Adrenal gland (tissue), 5 donors: ENCODE results near the gene KRTAP19-8.

Source experiments
- POLR2A ChIP-seq, 2 donors: fragments of 450-650 bp; IDR thresholded peaks; one replicate each; pipeline ENCODE4 v1.6.1; 2017; ENCODE audit warnings: antibody characterized with exemption in 2 of 2, mild to moderate bottlenecking in 2 of 2, moderate library complexity in 1 of 2
- TF ChIP-seq, protein P1 (sequence below), 6 experiments: fragments of 450-650 bp in 4 of 6; fragments of 200-600 bp in 2 of 6; sonication (generic) in 1 of 6; IDR thresholded peaks; 1 replicate in 5 of 6; 2 replicates in 1 of 6; pipeline versions ENCODE4 v1.5.1 to v1.8.0; 2016 to 2021; ENCODE audit warnings: antibody characterized with exemption in 6 of 6, mild to moderate bottlenecking in 2 of 6, moderate library complexity in 1 of 6
- donor health status: DM: no; HTN: no; CAD: no.

DNA sequence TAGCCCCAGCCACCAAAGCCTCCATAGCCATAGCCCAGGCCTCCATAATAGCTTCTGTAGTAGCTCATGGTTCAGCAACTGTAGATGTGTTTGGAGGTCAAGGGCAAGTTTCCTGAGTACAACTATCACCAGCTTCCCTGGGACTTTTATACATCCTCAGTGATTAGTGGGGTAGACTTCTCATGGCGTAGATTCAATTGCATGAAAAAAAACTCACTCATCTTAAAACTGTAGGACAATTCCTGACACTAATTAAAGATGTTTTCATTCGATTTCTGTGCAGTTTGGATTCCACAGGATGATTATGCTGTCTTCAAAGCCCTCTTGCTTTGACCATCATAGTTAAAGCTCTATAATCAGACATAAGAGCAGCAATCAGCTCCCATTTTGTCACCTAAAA lies at the start of gene KRTAP19-8:
- TF ChIP-seq, protein P1, sequence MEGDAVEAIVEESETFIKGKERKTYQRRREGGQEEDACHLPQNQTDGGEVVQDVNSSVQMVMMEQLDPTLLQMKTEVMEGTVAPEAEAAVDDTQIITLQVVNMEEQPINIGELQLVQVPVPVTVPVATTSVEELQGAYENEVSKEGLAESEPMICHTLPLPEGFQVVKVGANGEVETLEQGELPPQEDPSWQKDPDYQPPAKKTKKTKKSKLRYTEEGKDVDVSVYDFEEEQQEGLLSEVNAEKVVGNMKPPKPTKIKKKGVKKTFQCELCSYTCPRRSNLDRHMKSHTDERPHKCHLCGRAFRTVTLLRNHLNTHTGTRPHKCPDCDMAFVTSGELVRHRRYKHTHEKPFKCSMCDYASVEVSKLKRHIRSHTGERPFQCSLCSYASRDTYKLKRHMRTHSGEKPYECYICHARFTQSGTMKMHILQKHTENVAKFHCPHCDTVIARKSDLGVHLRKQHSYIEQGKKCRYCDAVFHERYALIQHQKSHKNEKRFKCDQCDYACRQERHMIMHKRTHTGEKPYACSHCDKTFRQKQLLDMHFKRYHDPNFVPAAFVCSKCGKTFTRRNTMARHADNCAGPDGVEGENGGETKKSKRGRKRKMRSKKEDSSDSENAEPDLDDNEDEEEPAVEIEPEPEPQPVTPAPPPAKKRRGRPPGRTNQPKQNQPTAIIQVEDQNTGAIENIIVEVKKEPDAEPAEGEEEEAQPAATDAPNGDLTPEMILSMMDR (IDR thresholded peaks at IDR 0.05) = no peak
- no peak for TF ChIP-seq POLR2A (IDR thresholded peaks at IDR 0.05)
